ENCODE measurements around the gene LRRC1. TPM values are rescaled to one million over a fixed set of nuclear protein-coding genes. Genes with fewer than 3 reads are reported as not detected.
A peak's percentile ranks its signal among the peaks of the same experiment; 100 is the strongest.

Gene LRRC1
- total and polyA plus RNA-seq, 8 donors: 8.6 to 16.4 (median 10.3) TPM

GRCh38 chr6:53924277-53924676, 129.5 kb downstream of the LRRC1 start:
- ATAC-seq (no peak), DNase-seq (no peak)
- Histone ChIP-seq H3K4me1 (peaks cover 3% of the 10 kb centered on the region in 2 donors), H3K27me3 (no peaks in the 10 kb centered on the region), H3K27ac (no peak overlapping the region), H3K9me3 (no peaks in the 10 kb centered on the region), H3K36me3 (no peaks in the 10 kb centered on the region), H3K4me3 (no peak overlapping the region)
- no peak for TF ChIP-seq CTCF (IDR thresholded peaks at IDR 0.05)
- intact Hi-C loops (cut with DNase I): no loop called here

GRCh38 chr6:53924821-53925422, 130.1 kb downstream of the LRRC1 start:
- H3K36me3 ChIP-seq: no peaks in the 10 kb centered on the region
- H3K27me3 ChIP-seq: no peaks in the 10 kb centered on the region
- DNase-seq (no peak), ATAC-seq (no peak)
- intact Hi-C loops (cut with DNase I): no loop called here
- H3K4me1 ChIP-seq: peaks cover 3% of the 10 kb centered on the region in 2 donors
- no peak for TF ChIP-seq CTCF (IDR thresholded peaks at IDR 0.05)
- H3K9me3 ChIP-seq: no peaks in the 10 kb centered on the region
- H3K4me3 ChIP-seq: no peak overlapping the region
- H3K27ac ChIP-seq: no peak overlapping the region

DNA sequence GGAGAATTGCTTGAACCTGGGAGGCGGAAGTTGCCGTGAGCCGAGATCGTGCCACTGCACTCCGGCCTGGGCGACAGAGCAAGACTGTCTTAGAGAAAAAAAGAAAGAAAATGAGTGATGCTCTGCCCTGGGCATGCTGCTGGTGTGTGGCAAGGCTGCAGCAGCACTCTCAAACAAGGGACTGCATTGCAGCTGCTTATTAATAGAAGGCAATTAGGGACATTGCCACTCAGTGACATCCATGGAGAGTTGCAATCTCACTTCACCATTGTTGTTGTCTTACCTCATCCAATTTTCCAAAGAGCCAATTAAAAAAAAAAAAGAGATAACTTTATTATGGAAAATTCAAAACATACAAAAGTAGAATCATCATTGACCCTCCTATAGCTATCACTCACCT, 131.1 kb downstream of the LRRC1 start:
- Histone ChIP-seq H3K4me3 (no peak overlapping the region), H3K27ac (no peak overlapping the region), H3K36me3 (no peaks in the 10 kb centered on the region), H3K9me3 (no peaks in the 10 kb centered on the region), H3K4me1 (peaks cover 3% of the 10 kb centered on the region in 2 donors), H3K27me3 (no peaks in the 10 kb centered on the region)
- ATAC-seq (no peak), DNase-seq (peak in 1 of 4 donors; percentile 41)
- TF ChIP-seq CTCF (IDR thresholded peaks at IDR 0.05): no peak
- intact Hi-C loops (cut with DNase I): no loop called here

DNA sequence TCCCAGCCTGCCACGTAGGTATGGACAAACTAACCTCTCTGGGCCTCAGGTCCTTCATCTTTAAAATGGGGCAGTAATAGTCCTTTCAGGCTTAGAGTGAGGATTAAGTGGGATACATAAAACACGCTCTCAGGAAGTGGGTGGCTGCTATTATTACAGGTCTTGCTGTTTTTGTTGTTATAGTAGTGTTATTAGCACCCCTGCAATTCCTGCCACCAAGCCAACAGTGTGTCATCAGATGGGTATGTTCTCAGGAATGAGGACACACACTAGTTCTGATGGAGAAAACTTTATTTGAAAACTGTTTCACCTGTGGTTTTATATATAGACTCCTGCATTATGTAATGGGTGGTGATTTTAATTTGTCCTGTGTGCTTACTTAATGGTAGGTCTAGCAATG, 131.7 kb downstream of the LRRC1 start:
- no peak for DNase-seq
- Histone ChIP-seq H3K27me3 (no peaks in the 10 kb centered on the region), H3K27ac (no peak overlapping the region), H3K9me3 (no peaks in the 10 kb centered on the region), H3K4me3 (no peak overlapping the region), H3K4me1 (peaks cover 3% of the 10 kb centered on the region in 2 donors), H3K36me3 (no peaks in the 10 kb centered on the region)
- ATAC-seq: peak; percentile 9
- TF ChIP-seq CTCF (IDR thresholded peaks at IDR 0.05): no peak
- intact Hi-C loops (cut with DNase I): no loop called here

- H3K36me3 ChIP-seq: no peaks in the 10 kb centered on the region
- intact Hi-C loops (cut with DNase I): no loop called here
- H3K27ac ChIP-seq: no peak overlapping the region
- H3K4me1 ChIP-seq: peaks cover 3% of the 10 kb centered on the region in 2 donors
- DNase-seq (no peak), ATAC-seq (no peak)
- no peaks in the 10 kb centered on the region for H3K9me3 ChIP-seq
- H3K27me3 ChIP-seq: no peaks in the 10 kb centered on the region
- H3K4me3 ChIP-seq: no peak overlapping the region
- TF ChIP-seq CTCF (IDR thresholded peaks at IDR 0.05): no peak
Observed at GRCh38 chr6:53928641-53929040, 133.8 kb downstream of the LRRC1 start.

Measured in left lung (tissue), 10 donors.